HepG2 (cell line): ENCODE measurements around the gene LDLRAD4. TPM values are rescaled to one million over a fixed set of nuclear protein-coding genes. Genes with fewer than 3 reads are reported as not detected.

Experiments used
- ATAC-seq: fragments of 200-7000 bp; cut with Tn5 transposase; 3 replicates; pipeline ENCODE4 v1.9.1; 2020; ENCODE audit warnings: mild to moderate bottlenecking, moderate library complexity
- BruUV-seq: library from RNA; stranded (reverse); fragments of 400-500 nt; replicated peaks from 2 replicates; lab custom pipeline; 2021; lab: Mats Ljungman, UMichigan
- CTCF ChIA-PET: fragments of 300-600 bp; formaldehyde crosslinking; extraction: SDS; loops from one replicate; lab custom pipeline; 2021; ENCODE audit warnings: low total read pairs, inconsistent platforms, low intra/inter-chr PET ratio; lab: Yijun Ruan, JAX
- POLR2A ChIA-PET: fragments of 350-600 bp; sonication (Branson Sonifier 250); formaldehyde crosslinking; loops from one replicate; lab custom pipeline; 2020; ENCODE audit warnings: antibody characterized with exemption, inconsistent platforms; lab: Yijun Ruan, JAX
- DNase-seq: peaks from one replicate; pipeline ENCODE4 v3.0.0-alpha.2; 2015; ENCODE audit warnings: low spot score
- FAIRE-seq: peaks from 3 replicates; lab custom pipeline; 2011; peaks lifted over from hg19 to GRCh38; lab: Jason Lieb, UNC
- H2AFZ ChIP-seq: one replicate; pipeline ENCODE4 v1.6.1; 2011; ENCODE audit warnings: low read length, inconsistent platforms
- H3K27ac ChIP-seq: fragments of 300-600 bp; 3 replicates; pipeline ENCODE4 v1.8.0; 2011; ENCODE audit warnings: mixed run types, mild to moderate bottlenecking, mixed read lengths, low read length, inconsistent platforms; ENCODE audit not compliant: insufficient read depth; ENCODE audit errors: extremely low read length
- H3K27me3 ChIP-seq, 2 experiments: fragments of 200-600 bp in 1 of 2; 2 replicates in 1 of 2; 3 replicates in 1 of 2; pipeline versions ENCODE4 v1.6.0 to v1.8.0; 2011; ENCODE audit warnings: low read length in 2 of 2, mild to moderate bottlenecking in 2 of 2, moderate library complexity in 2 of 2, inconsistent platforms in 1 of 2; ENCODE audit not compliant: insufficient read depth in 2 of 2, control insufficient read depth in 1 of 2
- H3K36me3 ChIP-seq, 2 experiments: fragments of 200-600 bp in 1 of 2; replicated peaks in 1 of 2; 2 replicates in 1 of 2; 3 replicates in 1 of 2; pipeline versions ENCODE4 v1.5.1 to v1.8.0; 2011; ENCODE audit warnings: low read length in 2 of 2, inconsistent platforms in 1 of 2; ENCODE audit not compliant: insufficient read depth in 2 of 2, control insufficient read depth in 1 of 2
- H3K4me1 ChIP-seq: 2 replicates; pipeline ENCODE4 v1.5.1; 2012; ENCODE audit warnings: low read length, inconsistent platforms; ENCODE audit not compliant: insufficient read depth
- H3K4me2 ChIP-seq: 2 replicates; pipeline ENCODE4 v1.6.0; 2011; ENCODE audit warnings: low read depth, low read length, inconsistent platforms
- H3K4me3 ChIP-seq, 3 experiments: fragments of 200-600 bp in 1 of 3; sonication (generic), shearing (Covaris generic) in 1 of 3; replicated peaks in 1 of 3; 2 replicates each; pipeline ENCODE4 v1.5.1; 2011 to 2016; ENCODE audit warnings: low read length in 3 of 3, inconsistent platforms in 2 of 3, low read depth in 2 of 3, mild to moderate bottlenecking in 2 of 3, control low read depth in 1 of 3, mixed read lengths in 1 of 3; ENCODE audit not compliant: insufficient read depth in 1 of 3
- H3K79me2 ChIP-seq: one replicate; pipeline ENCODE4 v1.6.1; 2011; ENCODE audit warnings: low read length, inconsistent platforms; ENCODE audit not compliant: insufficient read depth
- H3K9ac ChIP-seq: 2 replicates; pipeline ENCODE4 v1.6.0; 2011; ENCODE audit warnings: mild to moderate bottlenecking, low read depth, low read length, inconsistent platforms; ENCODE audit not compliant: insufficient read depth
- H3K9me3 ChIP-seq: 2 replicates; pipeline ENCODE4 v1.5.1; 2012; ENCODE audit warnings: mild to moderate bottlenecking, low read length
- H4K20me1 ChIP-seq: 2 replicates; pipeline ENCODE4 v1.6.0; 2011; ENCODE audit warnings: inconsistent platforms, mild to moderate bottlenecking, low read length, moderate library complexity; ENCODE audit not compliant: insufficient read depth
- IKZF4 ChIP-seq: sonication (generic); formaldehyde crosslinking; IDR thresholded peaks from 2 replicates; pipeline ENCODE4 v1.5.1; 2020; ENCODE audit warnings: borderline replicate concordance, mild to moderate bottlenecking, low read depth, missing genetic modification reagents; ENCODE audit errors: not compliant biosample characterization
- KDM5B ChIP-seq: sonication (generic); formaldehyde crosslinking; IDR thresholded peaks from 2 replicates; pipeline ENCODE4 v1.4.0; 2020; ENCODE audit warnings: missing genetic modification reagents, mild to moderate bottlenecking, borderline replicate concordance
- NFYB ChIP-seq: sonication (generic); formaldehyde crosslinking; IDR thresholded peaks from 2 replicates; pipeline ENCODE4 v1.4.0; 2020; ENCODE audit warnings: missing genetic modification reagents
- TAF15 ChIP-seq: fragments of 200-400 bp; formaldehyde crosslinking; IDR thresholded peaks from one replicate; pipeline ENCODE4 v1.6.1; 2018; ENCODE audit warnings: mild to moderate bottlenecking, low read depth, low read length; ENCODE audit not compliant: poor library complexity, severe bottlenecking
- TBL1XR1 ChIP-seq: fragments of 150-350 bp; IDR thresholded peaks from 2 replicates; pipeline ENCODE4 v1.6.1; 2014; ENCODE audit warnings: borderline replicate concordance, low read length; ENCODE audit not compliant: partially characterized antibody
- TOPORS ChIP-seq: sonication (generic); formaldehyde crosslinking; IDR thresholded peaks from 2 replicates; pipeline ENCODE4 v1.8.0; 2023; ENCODE audit warnings: mild to moderate bottlenecking, missing genetic modification reagents
- ZFYVE20 ChIP-seq: sonication (generic); formaldehyde crosslinking; IDR thresholded peaks from 2 replicates; pipeline ENCODE4 v1.8.0; 2023; ENCODE audit warnings: low read depth, mild to moderate bottlenecking, moderate library complexity, missing genetic modification reagents, borderline replicate concordance
- ZNF350 ChIP-seq: sonication (generic); formaldehyde crosslinking; IDR thresholded peaks from 2 replicates; pipeline ENCODE4 v1.4.0; 2020; ENCODE audit warnings: mild to moderate bottlenecking, low read depth, missing genetic modification reagents, borderline replicate concordance
- ZNF441 ChIP-seq: sonication (generic); formaldehyde crosslinking; IDR thresholded peaks from 2 replicates; pipeline ENCODE4 v1.7.0; 2021; ENCODE audit warnings: missing genetic modification reagents, borderline replicate concordance
- ZNF460 ChIP-seq: sonication (generic); formaldehyde crosslinking; IDR thresholded peaks from 2 replicates; pipeline ENCODE4 v1.5.1; 2020; ENCODE audit warnings: missing genetic modification reagents, mild to moderate bottlenecking, borderline replicate concordance
- ZNF557 ChIP-seq: sonication (generic); formaldehyde crosslinking; IDR thresholded peaks from 2 replicates; pipeline ENCODE4 v1.4.0; 2020; ENCODE audit warnings: missing genetic modification reagents
- ZNF7 ChIP-seq: IDR thresholded peaks from 2 replicates; pipeline ENCODE4 v1.6.1; 2016; ENCODE audit warnings: missing biosample characterization, missing genetic modification reagents
- WGBS: methylation state at CpG from one replicate; pipeline ENCODE4 v1.1.6; 2017; ENCODE audit warnings: low lambda C conversion rate; 5-methylcytosine and 5-hydroxymethylcytosine counted together
- in situ Hi-C: cut with HindIII; loops from 2 replicates; pipeline ENCODE4 v1.10.0; 2017; ENCODE audit warnings: low pct_unique_long_range_greater_than_20kb; ENCODE audit not compliant: extremely low pct_ligation_motif_present
- intact Hi-C: fragments of 100-400 bp; cut with micrococcal nuclease; formaldehyde crosslinking; loops from one replicate; pipeline ENCODE4 v1.10.0; 2022; ENCODE audit not compliant: unreplicated experiment
- polyA plus RNA-seq, 8 experiments: library from polyadenylated mRNA; depleted of rRNA in 3 of 8; stranded (reverse) in 7 of 8; unstranded in 1 of 8; fragments of >200 nt; fragmentation: Illumina TruSeq in 4 of 8; extraction: Trizol in 4 of 8; gene quantifications; 2 replicates each; pipeline versions ENCODE4 v1.2.1 to v1.2.3, GENCODE V29; 2011 to 2016; ENCODE audit warnings: low read depth in 4 of 8, missing spikeins in 1 of 8, mixed read lengths in 1 of 8; ENCODE audit not compliant: insufficient read depth in 1 of 8
- total RNA-seq, 5 experiments: library from RNA; depleted of rRNA; stranded (reverse); fragments of >200 nt; fragmentation: Illumina TruSeq; extraction: Trizol; gene quantifications; 2 replicates each; pipeline ENCODE4 v1.2.3, GENCODE V29; 2016; ENCODE audit warnings: low read depth in 1 of 5
- TF ChIP-seq, protein P1 (sequence below): sonication (generic); formaldehyde crosslinking; IDR thresholded peaks from 2 replicates; pipeline ENCODE4 v1.4.0; 2020; ENCODE audit warnings: missing genetic modification reagents, borderline replicate concordance
- TF ChIP-seq, protein P2 (sequence below): sonication (generic); formaldehyde crosslinking; IDR thresholded peaks from 2 replicates; pipeline ENCODE4 v1.5.0; 2020; ENCODE audit warnings: mild to moderate bottlenecking, missing genetic modification reagents
- TF ChIP-seq, protein P3 (sequence below): IDR thresholded peaks from 2 replicates; pipeline ENCODE4 v1.6.1; 2016
- TF ChIP-seq, protein P4 (sequence below): sonication (generic); formaldehyde crosslinking; IDR thresholded peaks from 2 replicates; pipeline ENCODE4 v1.4.0; 2020; ENCODE audit warnings: missing genetic modification reagents

The LDLRAD4 gene
- total and polyA plus RNA-seq, 2 of the 13 experiments (the other 11 are each of a cell fraction or from before 2014, with no cell fraction given): 13.6 to 20.9 TPM

DNA sequence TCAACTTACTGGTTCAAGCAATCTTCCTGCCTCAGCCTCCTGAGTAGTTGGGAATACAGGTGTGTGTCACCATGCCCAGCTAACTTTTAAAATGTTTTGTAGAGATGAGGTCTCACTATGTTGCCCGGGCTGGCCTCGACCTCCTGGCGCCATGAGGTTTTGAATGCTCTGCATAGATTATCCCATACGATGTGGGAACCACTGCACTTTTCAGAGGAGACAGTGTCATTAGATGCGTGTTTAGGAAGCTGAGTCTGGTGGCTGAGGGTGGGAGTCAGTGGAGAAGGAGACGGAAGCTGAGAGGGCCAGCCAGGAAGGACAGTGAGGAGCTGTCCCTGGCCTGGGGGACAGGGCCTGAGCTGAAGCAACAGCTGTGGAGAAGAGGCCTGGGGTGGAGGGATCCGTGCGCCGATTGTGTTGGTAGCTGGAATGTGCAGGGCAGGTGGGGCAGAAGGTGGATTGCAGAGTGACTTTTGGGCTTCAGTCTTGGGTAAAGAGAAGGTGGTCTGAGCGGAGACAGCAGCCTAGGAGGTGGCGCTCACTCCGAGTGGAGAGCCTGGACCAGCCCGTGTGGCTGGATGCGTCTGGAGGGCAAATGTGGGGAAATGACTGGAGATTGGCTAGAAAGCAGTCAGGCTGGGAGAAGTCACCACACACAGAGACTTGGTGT is 68.0 kb downstream of the LDLRAD4 start:
- H3K36me3 ChIP-seq: no peaks in the 10 kb centered on the region
- BruUV-seq: no TSS peak
- FAIRE-seq: no peak
- H4K20me1 ChIP-seq: no peaks in the 10 kb centered on the region
- no peaks in the 10 kb centered on the region for H3K9me3 ChIP-seq
- no peaks in the 10 kb centered on the region for H3K27me3 ChIP-seq
- intact Hi-C loops (no loop called here), in situ Hi-C loops (no loop called here)
- CTCF ChIA-PET: no interaction called here
- H3K4me3 ChIP-seq: no peak overlapping the region
- POLR2A ChIA-PET: no interaction called here
- no peak for ATAC-seq
- DNase-seq: no peak
- 99% methylated on average over 14 of the region's 14 CpGs for WGBS
- H3K4me2 ChIP-seq: no peak overlapping the region
- H3K9ac ChIP-seq: no peak overlapping the region
- no peaks in the 10 kb centered on the region for H3K79me2 ChIP-seq
- H2AFZ ChIP-seq: no peak overlapping the region
- TF ChIP-seq ZNF460 (CRISPR knock-in tag) (no peak), TBL1XR1 (no peak), ZNF557 (CRISPR knock-in tag) (no peak), ZNF7 (no peak), TOPORS (CRISPR knock-in tag) (no peak), ZNF441 (no peak), ZFYVE20 (CRISPR knock-in tag) (no peak), NFYB (CRISPR knock-in tag) (no peak), KDM5B (no peak), ZNF350 (no peak), TAF15 (no peak), IKZF4 (CRISPR knock-in tag) (no peak)
- TF ChIP-seq, protein P1, sequence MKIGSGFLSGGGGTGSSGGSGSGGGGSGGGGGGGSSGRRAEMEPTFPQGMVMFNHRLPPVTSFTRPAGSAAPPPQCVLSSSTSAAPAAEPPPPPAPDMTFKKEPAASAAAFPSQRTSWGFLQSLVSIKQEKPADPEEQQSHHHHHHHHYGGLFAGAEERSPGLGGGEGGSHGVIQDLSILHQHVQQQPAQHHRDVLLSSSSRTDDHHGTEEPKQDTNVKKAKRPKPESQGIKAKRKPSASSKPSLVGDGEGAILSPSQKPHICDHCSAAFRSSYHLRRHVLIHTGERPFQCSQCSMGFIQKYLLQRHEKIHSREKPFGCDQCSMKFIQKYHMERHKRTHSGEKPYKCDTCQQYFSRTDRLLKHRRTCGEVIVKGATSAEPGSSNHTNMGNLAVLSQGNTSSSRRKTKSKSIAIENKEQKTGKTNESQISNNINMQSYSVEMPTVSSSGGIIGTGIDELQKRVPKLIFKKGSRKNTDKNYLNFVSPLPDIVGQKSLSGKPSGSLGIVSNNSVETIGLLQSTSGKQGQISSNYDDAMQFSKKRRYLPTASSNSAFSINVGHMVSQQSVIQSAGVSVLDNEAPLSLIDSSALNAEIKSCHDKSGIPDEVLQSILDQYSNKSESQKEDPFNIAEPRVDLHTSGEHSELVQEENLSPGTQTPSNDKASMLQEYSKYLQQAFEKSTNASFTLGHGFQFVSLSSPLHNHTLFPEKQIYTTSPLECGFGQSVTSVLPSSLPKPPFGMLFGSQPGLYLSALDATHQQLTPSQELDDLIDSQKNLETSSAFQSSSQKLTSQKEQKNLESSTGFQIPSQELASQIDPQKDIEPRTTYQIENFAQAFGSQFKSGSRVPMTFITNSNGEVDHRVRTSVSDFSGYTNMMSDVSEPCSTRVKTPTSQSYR (CRISPR knock-in tag): no peak
- TF ChIP-seq, protein P2, sequence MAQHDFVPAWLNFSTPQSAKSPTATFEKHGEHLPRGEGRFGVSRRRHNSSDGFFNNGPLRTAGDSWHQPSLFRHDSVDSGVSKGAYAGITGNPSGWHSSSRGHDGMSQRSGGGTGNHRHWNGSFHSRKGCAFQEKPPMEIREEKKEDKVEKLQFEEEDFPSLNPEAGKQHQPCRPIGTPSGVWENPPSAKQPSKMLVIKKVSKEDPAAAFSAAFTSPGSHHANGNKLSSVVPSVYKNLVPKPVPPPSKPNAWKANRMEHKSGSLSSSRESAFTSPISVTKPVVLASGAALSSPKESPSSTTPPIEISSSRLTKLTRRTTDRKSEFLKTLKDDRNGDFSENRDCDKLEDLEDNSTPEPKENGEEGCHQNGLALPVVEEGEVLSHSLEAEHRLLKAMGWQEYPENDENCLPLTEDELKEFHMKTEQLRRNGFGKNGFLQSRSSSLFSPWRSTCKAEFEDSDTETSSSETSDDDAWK (CRISPR knock-in tag): no peak
- TF ChIP-seq, protein P3, sequence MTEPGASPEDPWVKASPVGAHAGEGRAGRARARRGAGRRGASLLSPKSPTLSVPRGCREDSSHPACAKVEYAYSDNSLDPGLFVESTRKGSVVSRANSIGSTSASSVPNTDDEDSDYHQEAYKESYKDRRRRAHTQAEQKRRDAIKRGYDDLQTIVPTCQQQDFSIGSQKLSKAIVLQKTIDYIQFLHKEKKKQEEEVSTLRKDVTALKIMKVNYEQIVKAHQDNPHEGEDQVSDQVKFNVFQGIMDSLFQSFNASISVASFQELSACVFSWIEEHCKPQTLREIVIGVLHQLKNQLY: no peak
- TF ChIP-seq, protein P4, sequence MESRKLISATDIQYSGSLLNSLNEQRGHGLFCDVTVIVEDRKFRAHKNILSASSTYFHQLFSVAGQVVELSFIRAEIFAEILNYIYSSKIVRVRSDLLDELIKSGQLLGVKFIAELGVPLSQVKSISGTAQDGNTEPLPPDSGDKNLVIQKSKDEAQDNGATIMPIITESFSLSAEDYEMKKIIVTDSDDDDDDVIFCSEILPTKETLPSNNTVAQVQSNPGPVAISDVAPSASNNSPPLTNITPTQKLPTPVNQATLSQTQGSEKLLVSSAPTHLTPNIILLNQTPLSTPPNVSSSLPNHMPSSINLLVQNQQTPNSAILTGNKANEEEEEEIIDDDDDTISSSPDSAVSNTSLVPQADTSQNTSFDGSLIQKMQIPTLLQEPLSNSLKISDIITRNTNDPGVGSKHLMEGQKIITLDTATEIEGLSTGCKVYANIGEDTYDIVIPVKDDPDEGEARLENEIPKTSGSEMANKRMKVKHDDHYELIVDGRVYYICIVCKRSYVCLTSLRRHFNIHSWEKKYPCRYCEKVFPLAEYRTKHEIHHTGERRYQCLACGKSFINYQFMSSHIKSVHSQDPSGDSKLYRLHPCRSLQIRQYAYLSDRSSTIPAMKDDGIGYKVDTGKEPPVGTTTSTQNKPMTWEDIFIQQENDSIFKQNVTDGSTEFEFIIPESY: no peak
- TF ChIP-seq, all 625 proteins: peak for 0
- peaks cover 19% of the 10 kb centered on the region for H3K4me1 ChIP-seq
- H3K27ac ChIP-seq: no peak overlapping the region
